K562 (cell line): Measurements from ENCODE around the gene IRF3. TPM values are rescaled to one million over a fixed set of nuclear protein-coding genes. Genes with fewer than 3 reads are reported as not detected.

Experiments used
- DIDO1 ChIP-seq: fragments of 450-650 bp; IDR thresholded peaks from 2 replicates; pipeline ENCODE4 v1.6.1; 2016; ENCODE audit warnings: low read depth, missing biosample characterization, missing genetic modification characterization
- HDAC2 ChIP-seq: fragments of 450-650 bp; IDR thresholded peaks from 2 replicates; pipeline ENCODE4 v1.6.1; 2016; ENCODE audit warnings: mild to moderate bottlenecking
- SIN3A ChIP-seq, 2 experiments: fragments of 150-350 bp in 1 of 2; IDR thresholded peaks; 2 replicates each; pipeline ENCODE4 v1.6.1; 2011 to 2016; ENCODE audit warnings: borderline replicate concordance in 2 of 2, low read depth in 2 of 2, low read length in 2 of 2, mild to moderate bottlenecking in 2 of 2, moderate library complexity in 2 of 2; ENCODE audit not compliant: control insufficient read depth in 1 of 2
- polyA plus RNA-seq, 8 experiments: library from polyadenylated mRNA; depleted of rRNA in 4 of 8; stranded (reverse) in 5 of 8; unstranded in 3 of 8; fragments of >200 nt; fragmentation: Nextera tagmentation in 2 of 8; fragmentation: Illumina TruSeq in 1 of 8; extraction: Ambion mirVana in 2 of 8; extraction: Trizol in 1 of 8; gene quantifications; 2 replicates each; pipeline versions ENCODE4 v1.2.1 to v1.2.3, GENCODE V29; 2011 to 2014; ENCODE audit warnings: inconsistent platforms in 1 of 8, missing spikeins in 1 of 8
- total RNA-seq, 7 experiments: library from RNA; depleted of rRNA in 6 of 7; stranded (reverse); fragments of >200 nt in 6 of 7; fragmentation: Illumina TruSeq in 2 of 7; extraction: Trizol in 2 of 7; gene quantifications; 2 replicates each; pipeline versions ENCODE4 v1.2.1 to v1.2.3, GENCODE V29; 2011 to 2021; ENCODE audit warnings: low replicate concordance in 1 of 7
- TF ChIP-seq, protein P1 (sequence below): sonication (generic); formaldehyde crosslinking; IDR thresholded peaks from 2 replicates; pipeline ENCODE4 v1.8.0; 2023; ENCODE audit warnings: missing genetic modification reagents, mild to moderate bottlenecking, borderline replicate concordance

The IRF3 gene
- total and polyA plus RNA-seq, 9 of the 15 experiments (the other 6 are each of a cell fraction or from before 2014, with no cell fraction given) = 7.5 to 145 (median 65.4) TPM

DNA sequence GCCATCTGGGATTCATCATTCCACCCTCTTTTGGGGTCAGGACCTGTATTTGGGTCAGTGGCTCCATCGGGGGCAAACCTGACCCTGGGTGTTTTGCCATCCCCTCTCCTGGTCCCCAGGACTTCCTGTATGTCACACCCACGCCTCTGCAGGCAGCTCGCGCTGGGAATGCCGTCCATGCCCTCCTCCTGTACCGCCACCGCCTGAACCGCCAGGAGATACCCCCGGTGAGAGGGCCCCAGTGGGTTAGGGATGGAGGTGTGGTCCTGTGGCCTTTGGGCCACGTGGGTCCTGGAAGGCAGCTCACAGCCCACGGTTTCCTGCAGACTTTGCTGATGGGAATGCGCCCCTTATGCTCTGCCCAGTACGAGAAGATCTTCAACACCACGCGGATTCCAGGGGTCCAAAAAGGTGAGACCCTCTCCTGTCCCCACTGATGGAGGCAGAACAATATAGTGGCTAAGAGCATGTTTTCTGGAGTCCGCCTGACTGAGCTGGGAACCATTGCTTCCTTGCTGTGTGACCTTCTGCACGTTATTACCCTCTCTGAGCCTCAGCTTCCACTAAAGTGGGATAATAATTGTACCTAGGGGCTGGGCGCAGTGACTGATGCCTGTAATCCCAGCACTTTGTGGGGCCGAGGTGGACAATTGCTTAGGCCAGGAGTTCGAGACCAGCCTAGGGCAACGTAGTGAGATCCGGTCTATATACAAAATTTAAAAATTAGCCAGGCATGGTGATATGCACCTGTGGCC is 39.4 kb upstream of the IRF3 start (continued):
- TF ChIP-seq, protein P1, sequence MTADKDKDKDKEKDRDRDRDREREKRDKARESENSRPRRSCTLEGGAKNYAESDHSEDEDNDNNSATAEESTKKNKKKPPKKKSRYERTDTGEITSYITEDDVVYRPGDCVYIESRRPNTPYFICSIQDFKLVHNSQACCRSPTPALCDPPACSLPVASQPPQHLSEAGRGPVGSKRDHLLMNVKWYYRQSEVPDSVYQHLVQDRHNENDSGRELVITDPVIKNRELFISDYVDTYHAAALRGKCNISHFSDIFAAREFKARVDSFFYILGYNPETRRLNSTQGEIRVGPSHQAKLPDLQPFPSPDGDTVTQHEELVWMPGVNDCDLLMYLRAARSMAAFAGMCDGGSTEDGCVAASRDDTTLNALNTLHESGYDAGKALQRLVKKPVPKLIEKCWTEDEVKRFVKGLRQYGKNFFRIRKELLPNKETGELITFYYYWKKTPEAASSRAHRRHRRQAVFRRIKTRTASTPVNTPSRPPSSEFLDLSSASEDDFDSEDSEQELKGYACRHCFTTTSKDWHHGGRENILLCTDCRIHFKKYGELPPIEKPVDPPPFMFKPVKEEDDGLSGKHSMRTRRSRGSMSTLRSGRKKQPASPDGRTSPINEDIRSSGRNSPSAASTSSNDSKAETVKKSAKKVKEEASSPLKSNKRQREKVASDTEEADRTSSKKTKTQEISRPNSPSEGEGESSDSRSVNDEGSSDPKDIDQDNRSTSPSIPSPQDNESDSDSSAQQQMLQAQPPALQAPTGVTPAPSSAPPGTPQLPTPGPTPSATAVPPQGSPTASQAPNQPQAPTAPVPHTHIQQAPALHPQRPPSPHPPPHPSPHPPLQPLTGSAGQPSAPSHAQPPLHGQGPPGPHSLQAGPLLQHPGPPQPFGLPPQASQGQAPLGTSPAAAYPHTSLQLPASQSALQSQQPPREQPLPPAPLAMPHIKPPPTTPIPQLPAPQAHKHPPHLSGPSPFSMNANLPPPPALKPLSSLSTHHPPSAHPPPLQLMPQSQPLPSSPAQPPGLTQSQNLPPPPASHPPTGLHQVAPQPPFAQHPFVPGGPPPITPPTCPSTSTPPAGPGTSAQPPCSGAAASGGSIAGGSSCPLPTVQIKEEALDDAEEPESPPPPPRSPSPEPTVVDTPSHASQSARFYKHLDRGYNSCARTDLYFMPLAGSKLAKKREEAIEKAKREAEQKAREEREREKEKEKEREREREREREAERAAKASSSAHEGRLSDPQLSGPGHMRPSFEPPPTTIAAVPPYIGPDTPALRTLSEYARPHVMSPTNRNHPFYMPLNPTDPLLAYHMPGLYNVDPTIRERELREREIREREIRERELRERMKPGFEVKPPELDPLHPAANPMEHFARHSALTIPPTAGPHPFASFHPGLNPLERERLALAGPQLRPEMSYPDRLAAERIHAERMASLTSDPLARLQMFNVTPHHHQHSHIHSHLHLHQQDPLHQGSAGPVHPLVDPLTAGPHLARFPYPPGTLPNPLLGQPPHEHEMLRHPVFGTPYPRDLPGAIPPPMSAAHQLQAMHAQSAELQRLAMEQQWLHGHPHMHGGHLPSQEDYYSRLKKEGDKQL (CRISPR knock-in tag) = no peak
- TF ChIP-seq HDAC2 = 0 out of 2 replicates have a peak, but pooled peaks have one; percentile 28
- no peak for TF ChIP-seq SIN3A (IDR thresholded peaks at IDR 0.05; ENCODE audit: borderline replicate concordance in 2 of 2, control insufficient read depth in 1 of 2, low read depth in 2 of 2, low read length in 2 of 2)
- no peak for TF ChIP-seq DIDO1 (tag)
- TF ChIP-seq, all 486 proteins: peak for 7
